OCI-LY7 (cell line): ENCODE results near the gene PRODH.

Experiments
- EZH2phosphoT487 ChIP-seq: fragments of 200-600 bp; sonication (generic); IDR thresholded peaks from 2 replicates; pipeline ENCODE4 v1.6.1; 2018; ENCODE audit warnings: low read depth, borderline replicate concordance, mild to moderate bottlenecking, mixed run types, antibody characterized with exemption, low read length, moderate library complexity, mixed read lengths
- TF ChIP-seq, protein P1 (sequence below): fragments of 200-600 bp; sonication (generic); conservative IDR thresholded peaks from 2 replicates; pipeline ENCODE4 v1.5.1; 2014; ENCODE audit warnings: mild to moderate bottlenecking, antibody characterized with exemption, low read length, moderate library complexity, mixed read lengths

GRCh38 chr22:18983120-18983651 lies 47.1 kb upstream of the PRODH start:
- TF ChIP-seq, protein P1, sequence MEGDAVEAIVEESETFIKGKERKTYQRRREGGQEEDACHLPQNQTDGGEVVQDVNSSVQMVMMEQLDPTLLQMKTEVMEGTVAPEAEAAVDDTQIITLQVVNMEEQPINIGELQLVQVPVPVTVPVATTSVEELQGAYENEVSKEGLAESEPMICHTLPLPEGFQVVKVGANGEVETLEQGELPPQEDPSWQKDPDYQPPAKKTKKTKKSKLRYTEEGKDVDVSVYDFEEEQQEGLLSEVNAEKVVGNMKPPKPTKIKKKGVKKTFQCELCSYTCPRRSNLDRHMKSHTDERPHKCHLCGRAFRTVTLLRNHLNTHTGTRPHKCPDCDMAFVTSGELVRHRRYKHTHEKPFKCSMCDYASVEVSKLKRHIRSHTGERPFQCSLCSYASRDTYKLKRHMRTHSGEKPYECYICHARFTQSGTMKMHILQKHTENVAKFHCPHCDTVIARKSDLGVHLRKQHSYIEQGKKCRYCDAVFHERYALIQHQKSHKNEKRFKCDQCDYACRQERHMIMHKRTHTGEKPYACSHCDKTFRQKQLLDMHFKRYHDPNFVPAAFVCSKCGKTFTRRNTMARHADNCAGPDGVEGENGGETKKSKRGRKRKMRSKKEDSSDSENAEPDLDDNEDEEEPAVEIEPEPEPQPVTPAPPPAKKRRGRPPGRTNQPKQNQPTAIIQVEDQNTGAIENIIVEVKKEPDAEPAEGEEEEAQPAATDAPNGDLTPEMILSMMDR, result no peak
- TF ChIP-seq EZH2phosphoT487, result no peak
